ENCODE data around the gene FAM193A. TPM values are rescaled to one million over a fixed set of nuclear protein-coding genes. Genes with fewer than 3 reads are reported as not detected.
"Not testable (repeated sequence)": the region's sequence is repeated elsewhere in the genome, so short reads cannot be mapped to it uniquely, and the experiment has no call there.

Gene FAM193A
- total RNA-seq, 2 donors from 2014 or later: 36.2 to 36.5 TPM

DNA sequence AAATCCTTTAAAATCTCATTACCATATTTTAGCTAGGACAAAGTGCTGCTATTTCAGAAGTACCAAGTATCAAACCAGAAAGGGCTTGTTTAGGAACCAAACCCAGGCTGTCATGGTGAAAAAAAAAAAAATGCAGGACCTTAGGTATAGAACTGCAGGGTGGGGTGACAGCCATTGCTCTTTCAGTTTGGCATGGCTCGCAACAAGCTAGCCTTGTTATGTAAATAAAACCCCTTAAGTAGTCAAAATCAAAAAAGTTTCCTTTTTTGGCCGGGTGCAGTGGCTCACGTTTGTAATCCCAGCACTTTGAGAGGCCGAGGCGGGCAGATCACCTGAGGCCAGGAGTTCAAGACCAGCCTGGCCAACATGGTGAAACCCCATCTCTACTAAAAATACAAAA lies 244.2 kb downstream of the FAM193A start:
- not testable (repeated sequence) for H3K4me3 Mint-ChIP-seq; H3K27ac Mint-ChIP-seq; H3K27me3 Mint-ChIP-seq (ENCODE audit: low read depth); H3K36me3 Mint-ChIP-seq (ENCODE audit: insufficient read depth in 2 of 2); DNase-seq; ATAC-seq (replicated peaks in 1 of 2)
- Mint-ChIP-seq H3K9me3 (peaks cover 2 to 15% of the 10 kb centered on the region in 2 donors), H3K4me1 (ENCODE audit: low read depth) (peaks cover 18% of the 10 kb centered on the region)

DNA sequence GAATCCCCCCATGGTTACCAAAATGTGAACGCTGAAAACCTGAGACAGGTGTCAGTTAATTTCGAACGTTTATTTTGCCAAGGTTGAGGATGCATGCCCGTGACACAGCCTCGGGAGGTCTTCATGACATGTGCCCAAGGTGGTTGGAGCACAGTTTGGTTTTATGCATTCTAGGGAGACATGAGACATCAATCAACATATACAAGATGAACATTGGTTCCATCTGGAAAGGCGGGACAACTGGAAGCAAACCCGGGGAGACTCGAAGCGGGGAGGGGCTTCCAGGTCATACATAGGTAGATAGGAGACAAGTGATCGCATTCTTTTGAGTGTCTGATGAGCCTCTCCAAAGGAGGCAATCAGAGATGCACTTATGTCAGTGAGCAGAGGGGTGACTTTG lies 245.5 kb downstream of the FAM193A start:
- Mint-ChIP-seq H3K36me3 (ENCODE audit: insufficient read depth in 2 of 2) (peaks cover 9 to 10% of the 10 kb centered on the region in 2 donors), H3K4me3 (no peak overlapping the region), H3K27ac (no peak overlapping the region), H3K4me1 (ENCODE audit: low read depth) (peaks cover 30% of the 10 kb centered on the region), H3K27me3 (ENCODE audit: low read depth) (no peaks in the 10 kb centered on the region), H3K9me3 (peaks cover 2 to 15% of the 10 kb centered on the region in 2 donors)
- ATAC-seq (replicated peaks in 1 of 2) (no peak), DNase-seq (no peak)

Other genes with a start within 250 kb of the FAM193A start
- 10 to 100 TPM; 14.4 to 24.4 TPM for gene ZFYVE28, start 118.0 kb upstream of the FAM193A start, total RNA-seq
- gene CFAP99, start 117.7 kb upstream of the FAM193A start, total RNA-seq: not detected
- 10 to 100 TPM; 86.3 to 97.0 TPM for gene RNF4, start 67.5 kb upstream of the FAM193A start, total RNA-seq
- gene TNIP2, start 219.7 kb downstream of the FAM193A start, total RNA-seq: 10 to 100 TPM; 72.3 to 85.8 TPM

Measured in activated T-cell treated with anti-CD3 and anti-CD28 coated beads, Interleukin-2, amount 50 U/mL, for 72 hours (primary cell).